Endodermal cell (in vitro differentiated cells): ENCODE measurements around the gene RAB3GAP2. TPM values are rescaled to one million over a fixed set of nuclear protein-coding genes. Genes with fewer than 3 reads are reported as not detected.

Source experiments
- DNase-seq: peaks from one replicate; pipeline ENCODE4 v3.0.0-alpha.2; 2017
- H3K27ac ChIP-seq: 2 replicates; pipeline ENCODE4 v1.5.1; 2013; ENCODE audit warnings: mild to moderate bottlenecking, low read depth, low read length, moderate library complexity
- H3K27me3 ChIP-seq: 2 replicates; pipeline ENCODE4 v1.6.1; 2013; ENCODE audit warnings: mild to moderate bottlenecking, low read length, moderate library complexity; ENCODE audit not compliant: insufficient read depth, control insufficient read depth, poor library complexity, severe bottlenecking
- H3K36me3 ChIP-seq: 2 replicates; pipeline ENCODE4 v1.7.0; 2013; ENCODE audit warnings: mild to moderate bottlenecking, low read length, moderate library complexity; ENCODE audit not compliant: control insufficient read depth, insufficient read depth
- H3K4me1 ChIP-seq: one replicate; pipeline ENCODE4 v1.7.0; 2013; ENCODE audit warnings: low read length; ENCODE audit not compliant: control insufficient read depth, insufficient read depth
- H3K4me3 ChIP-seq: 2 replicates; pipeline ENCODE4 v1.5.1; 2013; ENCODE audit warnings: mild to moderate bottlenecking, low read length, moderate library complexity
- H3K9ac ChIP-seq: 2 replicates; pipeline ENCODE4 v1.6.1; 2013; ENCODE audit warnings: mild to moderate bottlenecking, low read length, moderate library complexity; ENCODE audit not compliant: poor library complexity, severe bottlenecking; ENCODE audit errors: extremely low read depth
- H3K9me3 ChIP-seq: 2 replicates; pipeline ENCODE4 v1.6.1; 2013; ENCODE audit warnings: mild to moderate bottlenecking, low read length, moderate library complexity; ENCODE audit not compliant: control insufficient read depth
- H3K27ac Mint-ChIP-seq: 2 replicates; pipeline ENCODE4 v1.8.0; 2020; ENCODE audit warnings: mixed read lengths
- H3K27me3 Mint-ChIP-seq: 2 replicates; pipeline ENCODE4 v1.8.0; 2021; ENCODE audit warnings: mild to moderate bottlenecking, mixed read lengths; ENCODE audit not compliant: insufficient read depth
- H3K36me3 Mint-ChIP-seq: 2 replicates; pipeline ENCODE4 v1.8.0; 2020; ENCODE audit warnings: low read depth, mixed read lengths
- H3K4me1 Mint-ChIP-seq: 2 replicates; pipeline ENCODE4 v1.8.0; 2020; ENCODE audit warnings: mixed read lengths
- H3K4me3 Mint-ChIP-seq: 2 replicates; pipeline ENCODE4 v1.8.0; 2020; ENCODE audit warnings: mild to moderate bottlenecking, moderate library complexity, mixed read lengths
- H3K9me3 Mint-ChIP-seq: 2 replicates; pipeline ENCODE4 v1.8.0; 2020; ENCODE audit warnings: mild to moderate bottlenecking, mixed read lengths
- WGBS, 2 experiments: methylation state at CpG; one replicate each; pipeline versions ENCODE4 v1.1.5 to v1.1.7; 2013; ENCODE audit warnings: missing lambda C conversion rate in 2 of 2, mixed read lengths in 1 of 2; ENCODE audit not compliant: insufficient coverage in 1 of 2, insufficient read length in 1 of 2; 5-methylcytosine and 5-hydroxymethylcytosine counted together
- total RNA-seq, 2 donors: library from RNA; stranded (reverse); fragmentation: NEBNext Ultra II Directional in 1 of 2; extraction: Animal tissue kit (Norgen Biotek cat#: 25700) in 1 of 2; gene quantifications; 2 replicates in 1 of 2; 3 replicates in 1 of 2; pipeline ENCODE4 v1.2.1, GENCODE V29; 2021
- TF ChIP-seq, protein P1 (sequence below): fragments of 200-600 bp; sonication (generic); conservative IDR thresholded peaks from 2 replicates; pipeline ENCODE4 v1.5.0; 2021; ENCODE audit warnings: antibody characterized with exemption, mild to moderate bottlenecking

RAB3GAP2 gene
- total RNA-seq, 2 donors from 2014 or later, result 39.3 to 50.4 TPM

DNA sequence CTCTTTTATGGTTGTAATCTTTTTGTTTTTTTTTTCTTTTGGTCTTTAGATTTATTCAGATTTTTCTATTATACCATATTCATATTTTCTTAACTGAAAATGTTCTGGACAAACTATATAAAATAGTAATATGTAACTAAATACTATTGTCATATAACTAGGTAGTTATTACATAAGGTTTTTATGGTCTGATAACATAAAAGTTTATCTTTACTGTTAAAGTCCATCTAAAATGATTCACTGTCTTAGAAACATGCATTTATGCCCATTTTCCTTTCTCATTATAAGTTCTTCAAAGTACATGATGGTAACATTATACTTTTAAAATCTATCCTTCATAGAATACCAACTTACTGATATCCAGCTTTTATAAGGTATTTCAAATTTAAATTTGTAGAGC is 149.2 kb downstream of the RAB3GAP2 start:
- Histone ChIP-seq H3K9ac (no peak overlapping the region), H3K36me3 (peaks cover 40% of the 10 kb centered on the region), H3K27ac (no peak overlapping the region), H3K9me3 (no peaks in the 10 kb centered on the region), H3K4me1 (no peaks in the 10 kb centered on the region), H3K27me3 (no peaks in the 10 kb centered on the region), H3K4me3 (no peak overlapping the region)
- peaks cover 23% of the 10 kb centered on the region for H3K36me3 Mint-ChIP-seq
- DNase-seq, result no peak
- no peaks in the 10 kb centered on the region for H3K27me3 Mint-ChIP-seq
- TF ChIP-seq, protein P1, sequence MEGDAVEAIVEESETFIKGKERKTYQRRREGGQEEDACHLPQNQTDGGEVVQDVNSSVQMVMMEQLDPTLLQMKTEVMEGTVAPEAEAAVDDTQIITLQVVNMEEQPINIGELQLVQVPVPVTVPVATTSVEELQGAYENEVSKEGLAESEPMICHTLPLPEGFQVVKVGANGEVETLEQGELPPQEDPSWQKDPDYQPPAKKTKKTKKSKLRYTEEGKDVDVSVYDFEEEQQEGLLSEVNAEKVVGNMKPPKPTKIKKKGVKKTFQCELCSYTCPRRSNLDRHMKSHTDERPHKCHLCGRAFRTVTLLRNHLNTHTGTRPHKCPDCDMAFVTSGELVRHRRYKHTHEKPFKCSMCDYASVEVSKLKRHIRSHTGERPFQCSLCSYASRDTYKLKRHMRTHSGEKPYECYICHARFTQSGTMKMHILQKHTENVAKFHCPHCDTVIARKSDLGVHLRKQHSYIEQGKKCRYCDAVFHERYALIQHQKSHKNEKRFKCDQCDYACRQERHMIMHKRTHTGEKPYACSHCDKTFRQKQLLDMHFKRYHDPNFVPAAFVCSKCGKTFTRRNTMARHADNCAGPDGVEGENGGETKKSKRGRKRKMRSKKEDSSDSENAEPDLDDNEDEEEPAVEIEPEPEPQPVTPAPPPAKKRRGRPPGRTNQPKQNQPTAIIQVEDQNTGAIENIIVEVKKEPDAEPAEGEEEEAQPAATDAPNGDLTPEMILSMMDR, result no peak
- H3K4me1 Mint-ChIP-seq, result peaks cover 8% of the 10 kb centered on the region
- H3K4me3 Mint-ChIP-seq, result no peak overlapping the region
- H3K27ac Mint-ChIP-seq, result no peak overlapping the region
- no peaks in the 10 kb centered on the region for H3K9me3 Mint-ChIP-seq

DNA sequence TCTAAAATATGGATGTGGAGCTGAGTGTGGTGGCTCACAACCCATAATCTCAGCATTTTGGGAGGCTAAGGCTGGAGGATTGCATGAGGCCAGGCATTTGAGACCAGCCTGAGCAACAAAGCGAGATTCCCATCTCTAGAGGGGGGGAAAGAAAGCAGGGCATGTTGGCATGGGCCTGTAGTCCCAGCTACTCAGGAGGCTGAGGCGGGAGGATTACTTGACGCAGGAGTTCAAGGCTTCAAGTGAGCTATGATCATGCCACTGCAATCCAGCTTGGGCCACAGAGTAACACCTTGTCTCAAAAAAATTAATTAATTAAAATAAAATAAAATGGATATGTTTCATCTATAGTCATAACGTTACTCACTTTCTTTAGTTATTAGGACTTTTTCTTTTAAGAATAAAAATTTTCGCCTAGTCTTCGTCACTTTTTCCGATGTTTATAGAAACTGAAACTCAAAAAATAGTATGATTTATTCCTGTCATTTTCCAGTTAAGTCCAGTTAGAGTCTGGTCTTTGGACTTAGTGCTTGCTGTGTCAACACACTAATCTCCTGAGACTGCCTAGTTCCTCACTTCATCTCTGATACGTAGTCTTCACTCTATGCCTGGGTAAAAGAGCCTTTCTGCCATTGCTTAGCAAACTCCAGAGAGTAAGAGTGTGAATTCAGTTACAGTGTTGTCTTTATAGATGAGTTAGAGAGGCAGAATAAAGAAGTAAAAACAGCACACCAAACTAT is 150.3 kb downstream of the RAB3GAP2 start:
- H3K4me1 Mint-ChIP-seq, result peaks cover 8% of the 10 kb centered on the region
- TF ChIP-seq, protein P1, result no peak
- DNase-seq, result no peak
- Histone ChIP-seq H3K4me1 (no peaks in the 10 kb centered on the region), H3K27ac (no peak overlapping the region), H3K4me3 (no peak overlapping the region), H3K27me3 (no peaks in the 10 kb centered on the region), H3K9ac (no peak overlapping the region), H3K9me3 (no peaks in the 10 kb centered on the region), H3K36me3 (peaks cover 38% of the 10 kb centered on the region)
- no peaks in the 10 kb centered on the region for H3K9me3 Mint-ChIP-seq
- H3K27ac Mint-ChIP-seq, result no peak overlapping the region
- H3K36me3 Mint-ChIP-seq, result peaks cover 18% of the 10 kb centered on the region
- H3K4me3 Mint-ChIP-seq, result no peak overlapping the region
- no peaks in the 10 kb centered on the region for H3K27me3 Mint-ChIP-seq
- 94 to 97% methylated on average over 6 to 8 of the region's 8 CpGs for WGBS, 2 experiments

DNA sequence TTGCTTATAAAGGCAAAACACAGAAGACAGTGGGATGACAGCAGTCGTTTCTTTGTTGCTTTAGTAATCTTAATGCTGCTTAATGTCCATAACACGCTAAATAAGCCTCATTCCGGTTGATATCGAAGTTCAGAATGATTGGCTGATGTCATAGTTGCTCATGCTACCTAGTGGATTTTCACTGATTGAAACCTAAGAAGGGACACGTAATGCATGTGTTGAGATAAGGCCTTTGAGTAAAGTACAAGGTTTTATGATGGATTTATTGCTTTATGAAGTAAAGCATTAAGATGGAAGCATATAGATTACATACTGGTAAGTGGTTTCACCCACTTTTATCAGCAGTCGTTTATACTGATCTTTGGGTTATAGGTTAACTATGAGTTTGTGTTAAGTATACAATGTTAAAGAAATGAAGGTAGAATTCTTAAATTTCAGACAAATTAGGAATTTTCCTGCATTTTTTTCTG is 153.2 kb downstream of the RAB3GAP2 start:
- 96 to 97% methylated on average over 5 to 6 of the region's 6 CpGs for WGBS, 2 experiments
- no peak for DNase-seq
- Mint-ChIP-seq H3K27me3 (no peaks in the 10 kb centered on the region), H3K4me1 (peaks cover 4% of the 10 kb centered on the region), H3K4me3 (no peak overlapping the region), H3K27ac (no peak overlapping the region), H3K9me3 (no peaks in the 10 kb centered on the region), H3K36me3 (peaks cover 32% of the 10 kb centered on the region)
- no peak overlapping the region for H3K4me3 ChIP-seq
- no peaks in the 10 kb centered on the region for H3K9me3 ChIP-seq
- peaks cover 52% of the 10 kb centered on the region for H3K36me3 ChIP-seq
- TF ChIP-seq, protein P1, result no peak
- no peaks in the 10 kb centered on the region for H3K4me1 ChIP-seq
- H3K9ac ChIP-seq, result no peak overlapping the region
- no peak overlapping the region for H3K27ac ChIP-seq
- H3K27me3 ChIP-seq, result no peaks in the 10 kb centered on the region
